GM12878 (cell line): ENCODE data around the gene MRPL1. TPM values are rescaled to one million over a fixed set of nuclear protein-coding genes. Genes with fewer than 3 reads are reported as not detected.

Experiments used
- ATAC-seq: fragments of 200-7000 bp; cut with Tn5 transposase; 3 replicates; pipeline ENCODE4 v1.9.1; 2020; ENCODE audit warnings: mild to moderate bottlenecking, moderate library complexity
- BruUV-seq: library from RNA; stranded (reverse); fragments of 400-500 nt; replicated peaks from 2 replicates; lab custom pipeline; 2021; lab: Mats Ljungman, UMichigan
- CTCF ChIA-PET: fragments of 300-600 bp; sonication (Branson Sonifier 250); formaldehyde crosslinking; extraction: SDS; loops from one replicate; lab custom pipeline; 2021; ENCODE audit warnings: inconsistent platforms; lab: Yijun Ruan, JAX
- POLR2A ChIA-PET: fragments of 350-600 bp; formaldehyde crosslinking; extraction: SDS; loops from one replicate; lab custom pipeline; 2021; ENCODE audit warnings: inconsistent platforms; lab: Charles Lee
- RAD21 ChIA-PET: fragments of 300-600 bp; sonication (Branson Sonifier 250); formaldehyde crosslinking; loops from one replicate; lab custom pipeline; 2023; ENCODE audit warnings: antibody characterized with exemption; ENCODE audit not compliant: unreplicated experiment; lab: Charles Lee
- SMC1A ChIA-PET: fragments of 300-600 bp; sonication (Branson Sonifier 250); formaldehyde crosslinking; loops from one replicate; lab custom pipeline; 2023; ENCODE audit not compliant: unreplicated experiment, uncharacterized antibody; lab: Charles Lee
- DNase-seq: peaks from one replicate; pipeline ENCODE4 v3.0.0-alpha.2; 2011; ENCODE audit warnings: low read depth, low spot score
- FAIRE-seq: peaks from 3 replicates; lab custom pipeline; 2011; peaks lifted over from hg19 to GRCh38; lab: Jason Lieb, UNC
- H2AFZ ChIP-seq: 2 replicates; pipeline ENCODE4 v1.6.0; 2011; ENCODE audit warnings: low read depth, low read length, control low read depth; ENCODE audit not compliant: control insufficient read depth
- H3K27ac ChIP-seq: 2 replicates; pipeline ENCODE4 v1.5.1; 2011; ENCODE audit warnings: control low read depth; ENCODE audit not compliant: control insufficient read depth, insufficient read depth
- H3K27me3 ChIP-seq, 2 experiments: replicated peaks in 1 of 2; 2 replicates each; pipeline versions ENCODE4 v1.6.0 to v1.6.1; 2011; ENCODE audit warnings: low read length in 1 of 2; ENCODE audit not compliant: control insufficient read depth in 2 of 2, insufficient read depth in 2 of 2
- H3K36me3 ChIP-seq, 2 experiments: 2 replicates each; pipeline ENCODE4 v1.5.1; 2011; ENCODE audit warnings: low read length in 1 of 2; ENCODE audit not compliant: control insufficient read depth in 2 of 2, insufficient read depth in 2 of 2
- H3K4me1 ChIP-seq: 2 replicates; pipeline ENCODE4 v1.6.1; 2011; ENCODE audit warnings: mild to moderate bottlenecking, low read length, moderate library complexity, mixed read lengths; ENCODE audit not compliant: control insufficient read depth, insufficient read depth
- H3K4me2 ChIP-seq: 2 replicates; pipeline ENCODE4 v1.6.0; 2011; ENCODE audit warnings: control low read depth; ENCODE audit not compliant: control insufficient read depth, insufficient read depth
- H3K4me3 ChIP-seq: fragments of 200-600 bp; sonication (generic); 2 replicates; pipeline ENCODE4 v1.5.1; 2016
- H3K79me2 ChIP-seq: 2 replicates; pipeline ENCODE4 v1.6.0; 2011; ENCODE audit warnings: low read length; ENCODE audit not compliant: control insufficient read depth, insufficient read depth
- H3K9ac ChIP-seq: 2 replicates; pipeline ENCODE4 v1.8.0; 2011; ENCODE audit warnings: low read length, control low read depth, mixed read lengths; ENCODE audit not compliant: control insufficient read depth, insufficient read depth
- H3K9me3 ChIP-seq: replicated peaks from 3 replicates; pipeline ENCODE4 v1.5.1; 2011; ENCODE audit warnings: mild to moderate bottlenecking, low read length; ENCODE audit not compliant: control insufficient read depth, insufficient read depth
- H4K20me1 ChIP-seq: 2 replicates; pipeline ENCODE4 v1.6.0; 2011; ENCODE audit not compliant: control insufficient read depth, insufficient read depth
- ATF2 ChIP-seq: IDR thresholded peaks from 2 replicates; pipeline ENCODE4 v1.6.1; 2012; ENCODE audit warnings: low read length, inconsistent platforms
- CHD1 ChIP-seq: IDR thresholded peaks from 2 replicates; pipeline ENCODE4 v1.6.1; 2012; ENCODE audit warnings: low read depth, low read length, improper control_type of control experiment
- MEF2A ChIP-seq: IDR thresholded peaks from 2 replicates; pipeline ENCODE4 v1.6.1; 2011; ENCODE audit warnings: low read depth, mild to moderate bottlenecking, low read length, moderate library complexity; ENCODE audit not compliant: insufficient read depth
- WGBS: methylation state at CpG from one replicate; pipeline ENCODE4 v1.1.6; 2016; ENCODE audit warnings: low lambda C conversion rate; ENCODE audit not compliant: insufficient replicate concordance, insufficient coverage; ENCODE audit errors: missing lambda C conversion rate; 5-methylcytosine and 5-hydroxymethylcytosine counted together
- in situ Hi-C: fragments of 300-500 bp; cut with MboI; formaldehyde crosslinking; loops from 9 replicates; pipeline ENCODE4 v1.14.3; 2018; ENCODE audit warnings: mixed read lengths
- intact Hi-C: fragments of 100-400 bp; cut with micrococcal nuclease; formaldehyde crosslinking; loops from one replicate; pipeline ENCODE4 v1.14.2; 2022; ENCODE audit not compliant: unreplicated experiment
- polyA plus RNA-seq, 11 experiments: library from polyadenylated mRNA; depleted of rRNA in 4 of 11; unstranded in 6 of 11; stranded (reverse) in 5 of 11; fragments of >200 nt; fragmentation: Nextera tagmentation in 4 of 11; fragmentation: Illumina TruSeq in 1 of 11; extraction: Ambion mirVana in 4 of 11; extraction: Trizol in 1 of 11; gene quantifications; 1 replicate in 1 of 11; 2 replicates in 10 of 11; pipeline versions ENCODE4 v1.2.1 to v1.2.3, GENCODE V29; 2011 to 2016; ENCODE audit warnings: inconsistent platforms in 2 of 11, missing spikeins in 2 of 11, low read depth in 1 of 11
- total RNA-seq, 4 experiments: library from RNA; depleted of rRNA in 3 of 4; stranded (reverse); fragments of >200 nt in 3 of 4; fragmentation: Illumina TruSeq in 1 of 4; extraction: Trizol in 1 of 4; gene quantifications; 2 replicates each; pipeline versions ENCODE4 v1.2.1 to v1.2.3, GENCODE V29; 2013 to 2021

MRPL1 gene
- total and polyA plus RNA-seq, 10 of the 15 experiments (the other 5 are each of a cell fraction or from before 2014, with no cell fraction given): 20.2 to 35.7 (median 28.2) TPM

DNA sequence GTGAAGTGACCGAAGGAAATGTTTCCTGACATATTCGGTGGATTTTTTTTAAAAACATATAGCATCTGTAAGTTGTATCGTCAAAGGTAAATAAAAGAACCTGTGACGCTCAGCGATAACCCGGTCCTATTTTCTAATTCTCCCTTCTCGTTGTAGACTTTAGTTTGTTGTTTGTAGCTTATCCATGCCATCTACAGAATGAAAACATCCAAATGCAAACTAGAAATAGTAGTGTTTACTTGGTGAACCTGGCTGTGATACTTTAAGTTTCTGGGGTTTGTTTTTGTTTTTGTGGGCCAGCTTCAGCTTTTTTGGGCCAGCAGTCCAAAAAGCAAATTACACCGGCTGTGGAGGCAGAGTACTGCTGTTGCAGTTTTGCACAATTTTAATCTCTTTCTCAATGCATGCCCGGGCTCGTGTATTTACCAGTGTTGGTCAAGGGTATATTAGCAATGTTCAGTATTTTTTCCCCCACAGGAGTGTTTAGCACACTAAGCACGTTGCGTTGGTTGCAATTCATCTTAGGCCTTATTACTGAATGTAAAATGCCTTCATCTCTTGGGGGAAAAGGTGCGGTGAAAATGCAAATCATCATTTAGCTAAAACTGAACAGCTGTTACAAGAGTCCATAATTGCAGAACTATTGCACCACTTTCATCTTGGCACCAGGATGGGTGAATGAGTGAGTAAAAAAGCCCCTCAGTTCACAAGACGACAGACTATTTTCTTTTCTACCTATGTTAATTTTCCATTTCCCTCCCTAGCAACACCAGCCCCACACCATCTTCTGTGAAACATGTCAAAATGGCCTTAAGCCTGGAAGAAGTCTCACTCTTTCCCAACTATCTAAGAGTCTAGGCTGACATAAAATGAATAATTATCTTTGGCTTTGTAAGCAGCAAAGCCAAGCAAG, 41.7 kb upstream of the MRPL1 start:
- peak; percentile 44 for FAIRE-seq
- ChIA-PET RAD21 (interaction anchor here (0.6 to 1.4 kb wide), 2 partner anchors 42 to 859 kb away, joined by 4 to 9 read pairs; partner anchors contain the start of gene MRPL1), SMC1A (interaction anchor here (1.4 to 1.9 kb wide), 2 partner anchors 41 to 49 kb away, joined by 3 to 5 read pairs; partner anchors contain the start of gene MRPL1), POLR2A (interaction anchor here (0.9 to 2.8 kb wide), 2 partner anchors 10 to 41 kb away, joined by 3 to 9 read pairs; partner anchors contain the start of gene MRPL1), CTCF (interaction anchor here (1.0 to 1.1 kb wide), 2 partner anchors 10 to 21 kb away, joined by 3 to 5 read pairs; no protein-coding TSS in a partner anchor)
- no peak for DNase-seq
- Histone ChIP-seq H3K9ac (peak overlapping the region; percentile 76), H4K20me1 (no peaks in the 10 kb centered on the region), H3K79me2 (peaks cover 26% of the 10 kb centered on the region), H3K4me1 (peaks cover 3% of the 10 kb centered on the region; the same call in 1 of the 2 replicates), H3K4me2 (peak overlapping the region; percentile 73), H3K27ac (peak overlapping the region; percentile 76), H3K27me3 (no peaks in the 10 kb centered on the region; a peak in 1 of 4 replicates), H2AFZ (peak overlapping the region; percentile 71), H3K9me3 (no peaks in the 10 kb centered on the region), H3K4me3 (peak overlapping the region; percentile 83), H3K36me3 (no peaks in the 10 kb centered on the region)
- under 1% methylated on average over 14 of the region's 14 CpGs for WGBS
- TF ChIP-seq MEF2A (no peak), CHD1 (no peak), ATF2 (0 out of 2 replicates have a peak, but pooled peaks have one; percentile 6)
- intact Hi-C loops: loop anchor here (1.0 kb wide), 1 partner anchor 41 kb away; the partner anchor contains the start of gene MRPL1
- ATAC-seq: no peak
- in situ Hi-C loops: no loop called here
- BruUV-seq: TSS peak; percentile 80
